IgD-negative memory B cell (primary cell): ENCODE measurements around the gene DENND1B. TPM values are rescaled to one million over a fixed set of nuclear protein-coding genes. Genes with fewer than 3 reads are reported as not detected.
"Not testable (repeated sequence)": the region's sequence is repeated elsewhere in the genome, so short reads cannot be mapped to it uniquely, and the experiment has no call there.

ENCODE experiments used
- H3K27ac Mint-ChIP-seq, 3 donors: one replicate each; pipeline ENCODE4 v1.8.0; 2020 to 2022; ENCODE audit warnings: mild to moderate bottlenecking in 3 of 3, mixed read lengths in 3 of 3, moderate library complexity in 1 of 3
- H3K27me3 Mint-ChIP-seq: one replicate; pipeline ENCODE4 v1.8.0; 2021; ENCODE audit warnings: mixed read lengths
- H3K36me3 Mint-ChIP-seq: one replicate; pipeline ENCODE4 v1.8.0; 2020; ENCODE audit warnings: mild to moderate bottlenecking, mixed read lengths
- H3K4me1 Mint-ChIP-seq, 3 donors: one replicate each; pipeline ENCODE4 v1.8.0; 2020 to 2022; ENCODE audit warnings: mixed read lengths in 3 of 3, mild to moderate bottlenecking in 1 of 3
- H3K4me3 Mint-ChIP-seq, 4 donors: one replicate each; pipeline ENCODE4 v1.8.0; 2020 to 2022; ENCODE audit warnings: mild to moderate bottlenecking in 4 of 4, mixed read lengths in 4 of 4, moderate library complexity in 3 of 4
- H3K9me3 Mint-ChIP-seq, 3 donors: one replicate each; pipeline ENCODE4 v1.8.0; 2020 to 2021; ENCODE audit warnings: mixed read lengths in 3 of 3, mild to moderate bottlenecking in 1 of 3
- polyA plus RNA-seq: library from polyadenylated mRNA; unstranded; fragments of 300-500 nt; fragmentation: Illumina TruSeq; gene quantifications from one replicate; pipeline ENCODE4 v1.2.3, GENCODE V29; 2021

DENND1B gene
- polyA plus RNA-seq, 1 donor from 2014 or later, result 10.5 TPM

DNA sequence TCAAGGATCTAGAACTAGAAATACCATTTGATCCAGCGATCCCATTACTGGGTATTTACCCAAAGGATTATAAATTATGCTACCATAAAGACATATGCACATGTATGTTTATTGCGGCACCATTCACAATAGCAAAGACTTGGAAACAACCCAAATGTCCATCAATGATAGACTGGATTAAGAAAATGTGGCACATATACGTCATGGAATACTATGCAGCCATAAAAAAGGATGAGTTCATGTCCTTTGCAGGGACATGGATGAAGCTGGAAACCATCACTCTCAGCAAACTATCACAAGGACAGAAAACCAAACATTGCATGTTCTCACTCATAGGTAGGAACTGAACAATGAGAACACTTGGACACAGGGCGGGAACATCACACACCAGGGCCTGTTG lies 199.7 kb downstream of the DENND1B start:
- Mint-ChIP-seq H3K27ac (peak overlapping the region in 1 of 3 donors; percentile 59), H3K36me3 (peaks cover 19% of the 10 kb centered on the region)
- not testable (repeated sequence) for H3K27me3 Mint-ChIP-seq, H3K4me1 Mint-ChIP-seq, H3K9me3 Mint-ChIP-seq, H3K4me3 Mint-ChIP-seq

DNA sequence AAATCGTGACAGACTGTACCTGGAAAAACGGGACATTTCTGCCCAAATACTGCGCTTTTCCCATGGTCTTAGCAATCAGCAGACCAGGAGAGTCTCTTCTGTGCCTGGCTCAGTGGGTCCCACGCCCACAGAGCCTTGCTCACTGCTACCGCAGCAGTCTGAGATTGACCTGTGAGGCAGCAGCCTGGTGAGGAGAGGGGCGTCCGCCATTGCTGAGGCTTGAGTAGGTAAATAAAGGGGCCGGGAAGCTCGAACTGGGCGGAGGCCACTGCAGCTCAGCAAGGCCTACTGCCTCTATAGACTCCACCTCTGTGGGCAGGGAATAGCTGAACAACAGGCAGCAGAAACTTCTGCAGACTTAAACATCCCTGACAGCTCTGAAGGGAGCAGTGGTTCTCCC lies 203.1 kb downstream of the DENND1B start:
- no peaks in the 10 kb centered on the region for H3K27me3 Mint-ChIP-seq
- peaks cover 0 to 1% (median 0%) of the 10 kb centered on the region in 3 donors for H3K4me1 Mint-ChIP-seq
- H3K36me3 Mint-ChIP-seq, result peaks cover 24% of the 10 kb centered on the region
- H3K9me3 Mint-ChIP-seq, result peaks cover 5 to 9% (median 5%) of the 10 kb centered on the region in 3 donors
- no peak overlapping the region for H3K4me3 Mint-ChIP-seq
- no peak overlapping the region for H3K27ac Mint-ChIP-seq

DNA sequence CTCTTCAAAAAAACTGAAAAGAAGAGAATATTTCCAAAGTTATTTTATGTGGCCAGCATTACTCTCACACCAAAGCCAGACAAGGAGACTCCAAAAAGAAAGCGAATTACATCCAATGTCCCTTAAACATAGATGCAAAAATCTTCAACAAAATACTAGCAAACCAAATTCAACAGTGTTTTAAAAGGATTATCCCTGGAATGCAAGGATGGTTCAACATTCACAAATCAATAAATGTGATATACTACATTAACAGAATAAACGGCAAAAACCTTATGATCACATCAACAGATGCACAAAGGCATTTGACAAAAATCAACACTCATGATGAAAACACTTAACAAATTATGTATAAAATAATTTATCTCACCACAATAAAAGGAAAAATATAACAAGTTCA lies 207.8 kb downstream of the DENND1B start:
- Mint-ChIP-seq H3K27ac (no peak overlapping the region), H3K9me3 (peaks cover 5 to 14% (median 8%) of the 10 kb centered on the region in 3 donors), H3K4me1 (peaks cover 0 to 1% (median 0%) of the 10 kb centered on the region in 3 donors), H3K36me3 (peaks cover 22% of the 10 kb centered on the region), H3K4me3 (no peak overlapping the region), H3K27me3 (no peaks in the 10 kb centered on the region)

DNA sequence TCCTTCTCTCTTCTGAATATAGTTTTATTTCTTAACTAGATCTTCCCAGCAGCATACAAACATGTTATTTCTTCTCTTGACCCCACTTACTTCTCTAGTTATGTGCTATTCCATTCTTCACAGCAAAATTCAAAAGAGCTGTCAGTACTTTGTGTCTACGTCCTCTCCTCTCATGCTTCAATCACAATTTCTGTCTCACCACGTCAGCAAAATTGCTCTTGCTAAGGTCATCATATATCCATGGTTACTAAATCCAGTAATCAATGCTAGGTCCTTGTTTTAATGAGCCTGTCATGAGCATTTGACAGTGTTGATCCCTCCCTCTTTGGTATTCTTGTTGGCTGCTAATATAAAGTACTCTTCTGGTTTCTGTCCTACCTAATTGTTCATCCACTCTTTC lies 214.2 kb downstream of the DENND1B start:
- Mint-ChIP-seq H3K27me3 (no peaks in the 10 kb centered on the region), H3K4me1 (no peaks in the 10 kb centered on the region)

DNA sequence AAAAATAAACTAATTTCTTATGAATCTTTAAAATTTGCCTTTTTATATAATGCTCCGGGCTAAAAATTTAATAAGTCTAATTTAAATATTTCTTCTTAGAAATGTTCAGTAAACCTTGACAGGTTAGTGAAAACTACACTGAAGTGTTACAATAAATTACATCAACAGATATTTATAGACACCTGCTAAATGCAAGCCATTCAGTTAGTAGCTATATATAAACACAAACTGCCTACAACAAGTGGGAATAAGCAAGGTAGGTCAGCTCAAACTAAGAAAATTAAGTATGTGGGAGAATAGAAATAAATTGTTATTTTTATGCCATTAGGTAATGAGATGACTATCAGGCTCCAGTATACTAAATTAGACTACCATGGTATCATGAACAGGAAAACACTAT lies 215.6 kb downstream of the DENND1B start:
- Mint-ChIP-seq H3K4me1 (no peaks in the 10 kb centered on the region), H3K27me3 (no peaks in the 10 kb centered on the region), H3K36me3 (no peaks in the 10 kb centered on the region), H3K9me3 (no peaks in the 10 kb centered on the region), H3K27ac (no peak overlapping the region), H3K4me3 (no peak overlapping the region)

More for the DNA sequence above, 214.2 kb downstream of the DENND1B start:
- no peaks in the 10 kb centered on the region for H3K36me3 Mint-ChIP-seq
- H3K9me3 Mint-ChIP-seq, result no peaks in the 10 kb centered on the region
- H3K4me3 Mint-ChIP-seq, result no peak overlapping the region
- H3K27ac Mint-ChIP-seq, result no peak overlapping the region

DNA sequence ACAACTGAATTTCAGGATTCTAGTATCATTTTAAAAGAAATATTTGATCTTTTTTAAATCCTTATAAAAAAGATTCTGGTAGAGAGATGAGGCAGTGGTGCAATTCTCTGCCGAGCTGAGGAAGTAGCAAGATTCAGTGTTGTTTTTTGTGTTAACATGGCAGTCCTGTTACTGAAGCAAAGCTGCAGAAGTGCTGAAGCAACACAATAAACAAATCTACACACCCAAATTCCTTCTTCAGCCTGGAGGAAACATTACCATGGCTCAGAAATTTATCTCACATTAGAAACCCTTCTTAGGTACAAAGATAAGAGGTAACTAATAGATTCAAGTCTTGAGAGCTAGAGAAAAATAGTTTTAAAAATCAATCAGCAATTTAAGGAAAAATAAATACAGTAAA lies 216.0 kb downstream of the DENND1B start:
- Mint-ChIP-seq H3K9me3 (no peaks in the 10 kb centered on the region), H3K4me1 (no peaks in the 10 kb centered on the region), H3K4me3 (no peak overlapping the region), H3K36me3 (no peaks in the 10 kb centered on the region), H3K27me3 (no peaks in the 10 kb centered on the region), H3K27ac (no peak overlapping the region)

DNA sequence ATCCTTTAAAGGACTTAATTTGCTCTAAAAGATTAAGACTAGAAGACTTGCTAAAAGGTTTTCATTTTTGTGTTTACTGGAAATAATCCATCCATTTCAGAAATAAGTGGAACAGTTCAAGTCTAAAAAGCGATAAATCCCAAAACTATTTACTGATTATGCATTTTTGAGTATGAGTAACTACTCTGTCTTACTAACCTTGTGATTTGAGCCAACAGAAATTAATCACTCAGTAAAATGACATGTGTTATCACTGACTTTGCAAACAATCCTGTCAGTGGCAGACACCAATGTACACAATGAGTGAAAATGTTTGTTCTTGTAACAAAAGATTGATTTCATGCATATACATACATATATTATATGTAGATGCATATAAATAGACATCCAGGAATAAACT lies 218.0 kb downstream of the DENND1B start:
- no peaks in the 10 kb centered on the region for H3K9me3 Mint-ChIP-seq
- no peaks in the 10 kb centered on the region for H3K36me3 Mint-ChIP-seq
- H3K27ac Mint-ChIP-seq, result no peak overlapping the region
- H3K4me3 Mint-ChIP-seq, result no peak overlapping the region
- H3K4me1 Mint-ChIP-seq, result peaks cover 0 to 1% (median 0%) of the 10 kb centered on the region in 3 donors
- H3K27me3 Mint-ChIP-seq, result no peaks in the 10 kb centered on the region

DNA sequence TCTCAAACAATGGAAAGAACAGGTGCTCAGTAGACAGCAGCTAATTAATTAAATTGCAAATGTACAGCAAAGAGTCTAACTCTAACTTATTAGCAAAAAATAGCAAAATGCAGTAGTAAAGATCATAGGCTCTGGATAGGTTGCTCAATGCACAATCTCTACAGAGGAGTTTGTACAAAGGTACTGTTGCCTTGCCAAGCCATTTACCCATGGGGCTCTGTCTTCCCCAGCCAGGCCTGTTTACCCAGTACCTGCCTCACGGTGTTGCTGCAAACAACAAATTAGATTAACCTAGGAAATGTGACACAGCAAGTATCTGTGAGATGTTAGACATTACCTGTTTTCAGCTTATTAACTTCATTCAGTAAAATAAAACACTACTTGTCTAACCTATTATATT lies 222.0 kb downstream of the DENND1B start:
- peaks cover 0 to 1% (median 0%) of the 10 kb centered on the region in 3 donors for H3K4me1 Mint-ChIP-seq
- no peak overlapping the region for H3K4me3 Mint-ChIP-seq

DNA sequence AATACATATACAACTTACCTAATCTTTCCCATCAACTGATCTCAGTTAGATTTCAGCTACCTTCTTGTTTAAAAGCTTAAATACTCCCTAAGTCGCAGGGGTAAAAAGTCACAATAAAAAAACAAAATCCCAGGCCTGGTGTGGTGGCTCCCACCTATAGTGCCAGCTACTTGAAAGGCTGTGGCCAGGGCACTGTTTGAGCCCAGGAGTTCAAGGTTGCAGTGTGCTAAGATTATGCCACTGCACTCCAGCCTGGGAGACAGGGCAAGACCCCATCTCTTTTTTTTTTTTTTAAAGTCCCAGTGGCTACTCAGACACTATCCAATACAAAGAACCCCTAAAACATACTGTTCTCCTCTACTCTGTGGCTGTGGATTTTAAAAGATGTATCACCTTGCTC lies 228.3 kb downstream of the DENND1B start:
- Mint-ChIP-seq H3K27me3 (no peaks in the 10 kb centered on the region), H3K4me1 (no peaks in the 10 kb centered on the region), H3K9me3 (no peaks in the 10 kb centered on the region), H3K4me3 (no peak overlapping the region), H3K36me3 (peaks cover 2% of the 10 kb centered on the region), H3K27ac (no peak overlapping the region)

More for the DNA sequence above, 222.0 kb downstream of the DENND1B start:
- Mint-ChIP-seq H3K27me3 (no peaks in the 10 kb centered on the region), H3K27ac (no peak overlapping the region), H3K9me3 (no peaks in the 10 kb centered on the region), H3K36me3 (no peaks in the 10 kb centered on the region)

DNA sequence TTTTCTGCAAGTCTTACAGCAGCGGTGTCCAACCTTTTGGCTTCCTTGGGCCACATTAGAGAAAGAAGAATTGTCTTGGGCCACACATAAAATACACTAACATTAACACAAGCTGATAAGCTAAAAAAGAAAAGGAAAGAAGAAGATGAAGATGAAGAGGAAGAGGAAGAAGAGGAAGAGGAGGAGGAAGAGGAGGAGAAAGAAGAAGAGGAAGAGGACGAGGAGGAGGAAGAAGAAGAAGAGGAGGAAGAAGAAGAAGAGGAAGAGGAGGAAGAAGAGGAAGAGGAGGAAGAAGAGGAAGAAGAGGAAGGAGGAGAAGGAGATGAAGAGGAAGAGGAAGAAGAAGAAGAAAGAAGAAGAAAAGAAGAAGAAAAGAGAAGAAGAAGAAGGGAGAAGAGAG lies 230.7 kb downstream of the DENND1B start:
- no peaks in the 10 kb centered on the region for H3K4me1 Mint-ChIP-seq
- no peaks in the 10 kb centered on the region for H3K27me3 Mint-ChIP-seq
- peaks cover 3% of the 10 kb centered on the region for H3K36me3 Mint-ChIP-seq
- no peak overlapping the region for H3K27ac Mint-ChIP-seq
- H3K9me3 Mint-ChIP-seq, result no peaks in the 10 kb centered on the region
- no peak overlapping the region for H3K4me3 Mint-ChIP-seq

DNA sequence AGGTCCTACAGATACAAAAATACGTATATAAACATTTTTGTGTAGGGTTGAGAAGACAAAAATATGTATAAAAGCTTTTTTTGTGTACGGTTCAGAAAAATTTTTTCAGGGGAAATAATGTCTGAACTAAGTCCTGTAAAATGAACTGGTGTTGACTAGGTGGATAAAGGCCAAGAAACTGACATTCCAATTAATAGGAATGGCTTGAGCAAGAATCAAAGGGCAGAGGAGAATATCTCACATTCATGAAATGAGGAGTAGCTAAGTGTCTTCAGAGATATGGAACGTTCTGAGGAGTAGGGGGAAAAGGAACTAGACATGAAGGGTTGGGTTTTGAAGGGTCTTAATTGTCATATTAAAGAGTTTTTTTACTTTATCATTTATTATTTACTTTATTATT lies 231.2 kb downstream of the DENND1B start:
- Mint-ChIP-seq H3K36me3 (peaks cover 3% of the 10 kb centered on the region), H3K4me3 (no peak overlapping the region), H3K4me1 (no peaks in the 10 kb centered on the region), H3K27ac (no peak overlapping the region), H3K27me3 (no peaks in the 10 kb centered on the region), H3K9me3 (no peaks in the 10 kb centered on the region)

DNA sequence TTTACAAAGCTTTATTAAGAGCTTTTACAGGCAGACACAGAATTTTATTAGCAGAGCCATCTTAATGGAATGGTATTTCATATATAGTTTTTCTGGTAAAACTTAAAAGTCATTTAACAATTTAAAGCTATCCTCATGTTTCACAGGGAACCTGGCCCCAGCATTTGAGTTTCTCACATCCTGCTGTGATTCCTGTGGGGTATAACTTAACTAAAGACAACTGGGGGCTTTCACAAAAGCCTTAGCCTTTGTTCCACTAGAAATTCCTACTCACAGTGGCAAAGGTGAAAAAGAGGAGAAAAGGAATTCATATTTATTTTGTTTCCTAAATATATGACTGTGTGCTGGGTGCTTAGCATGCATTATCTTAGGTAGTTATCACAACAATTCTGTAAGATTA lies 233.9 kb downstream of the DENND1B start:
- Mint-ChIP-seq H3K9me3 (no peaks in the 10 kb centered on the region), H3K27ac (peak overlapping the region in 1 of 3 donors; percentile 53), H3K36me3 (peaks cover 6% of the 10 kb centered on the region), H3K4me1 (no peaks in the 10 kb centered on the region), H3K27me3 (no peaks in the 10 kb centered on the region), H3K4me3 (no peak overlapping the region)

DNA sequence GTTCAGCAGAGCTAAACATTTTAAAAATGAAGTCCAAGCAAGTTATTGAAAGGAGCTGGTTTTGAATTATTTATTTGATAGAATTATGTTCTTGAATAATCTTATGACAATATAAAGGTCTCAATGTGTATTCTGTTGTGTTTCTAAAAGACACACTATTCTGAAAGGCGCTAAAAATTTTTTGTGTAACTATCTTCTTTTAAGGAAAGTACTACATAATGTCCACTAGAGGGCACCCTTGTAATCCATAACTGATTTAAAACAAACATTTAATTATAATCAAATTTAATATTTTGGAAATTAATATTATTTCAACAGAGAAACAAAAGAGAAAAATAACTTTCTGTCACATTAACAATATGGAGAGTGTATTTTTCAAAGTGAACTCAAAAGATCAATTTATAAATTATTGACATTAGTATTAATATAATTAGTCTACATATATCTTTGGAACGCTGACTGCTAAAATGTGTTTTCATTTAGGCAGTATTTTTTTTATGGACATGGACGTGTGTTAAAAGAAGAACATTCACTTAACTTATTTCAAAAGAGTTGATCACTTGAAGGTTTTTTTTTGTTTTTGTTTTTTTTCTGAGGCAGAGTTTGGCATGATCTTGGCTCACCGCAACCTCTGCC lies 248.4 kb downstream of the DENND1B start:
- Mint-ChIP-seq H3K27me3 (no peaks in the 10 kb centered on the region), H3K27ac (no peak overlapping the region), H3K9me3 (no peaks in the 10 kb centered on the region)

DNA sequence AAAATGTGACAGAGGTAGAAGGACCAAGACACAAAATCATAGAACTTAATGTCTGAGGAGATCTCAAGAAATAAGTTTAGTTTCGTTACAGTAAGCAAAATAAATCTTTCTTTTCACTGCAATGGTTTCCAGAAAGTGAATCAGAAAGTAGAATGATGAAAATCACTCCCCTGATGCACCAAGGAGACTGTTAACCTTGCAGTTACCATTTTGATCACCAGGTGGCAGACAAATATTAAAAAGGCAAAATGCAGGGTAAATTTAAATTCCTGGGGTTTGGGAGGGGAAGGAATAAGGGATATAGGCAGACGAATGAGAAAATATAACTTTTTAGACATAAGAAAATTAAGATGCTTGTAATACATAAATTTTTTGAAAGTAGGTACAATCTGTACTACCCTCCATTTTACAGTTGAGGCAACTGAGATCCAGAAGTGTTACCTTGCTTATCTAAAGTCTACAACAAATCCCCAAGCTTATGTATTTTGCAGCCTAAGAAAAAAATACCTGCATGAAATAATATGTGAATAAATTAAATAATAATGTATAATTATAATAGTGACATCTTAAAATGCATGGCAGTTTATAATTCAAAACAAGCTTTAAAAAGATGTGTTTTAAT lies 254.1 kb downstream of the DENND1B start:
- Mint-ChIP-seq H3K36me3 (peaks cover 2% of the 10 kb centered on the region), H3K27me3 (no peaks in the 10 kb centered on the region), H3K27ac (no peak overlapping the region)

More for the DNA sequence above, 248.4 kb downstream of the DENND1B start:
- H3K4me3 Mint-ChIP-seq, result no peak overlapping the region
- H3K36me3 Mint-ChIP-seq, result peaks cover 2% of the 10 kb centered on the region
- no peaks in the 10 kb centered on the region for H3K4me1 Mint-ChIP-seq

DNA sequence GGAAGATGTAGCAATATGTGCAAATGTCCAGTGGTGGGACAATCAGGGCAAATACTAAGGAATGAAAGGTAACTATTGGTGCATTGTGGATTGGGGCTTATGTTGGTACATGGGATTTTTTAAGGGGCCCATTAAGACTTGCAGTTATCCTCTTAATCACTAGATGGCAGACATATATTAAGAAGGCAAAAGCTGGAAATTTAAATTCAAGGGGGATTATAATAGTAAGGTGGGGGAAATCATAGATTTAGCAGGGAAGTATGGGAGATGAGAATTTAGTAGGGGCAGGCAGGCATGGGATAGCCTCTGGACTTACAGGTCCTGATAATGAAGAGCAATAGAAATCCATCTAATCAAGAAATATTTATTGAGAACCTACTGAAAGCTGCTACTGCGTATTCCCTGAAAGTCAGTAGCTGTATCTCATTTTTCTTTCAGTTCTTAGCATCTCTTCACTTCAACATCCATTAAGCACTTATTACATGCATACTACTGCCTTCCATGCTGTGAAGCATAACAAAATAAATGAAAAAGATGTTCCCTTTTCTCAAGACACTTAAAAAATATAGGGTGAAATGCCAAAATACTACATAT lies 255.4 kb downstream of the DENND1B start:
- Mint-ChIP-seq H3K4me1 (peaks cover 0 to 2% (median 0%) of the 10 kb centered on the region in 3 donors), H3K27me3 (no peaks in the 10 kb centered on the region), H3K27ac (no peak overlapping the region), H3K36me3 (peaks cover 3% of the 10 kb centered on the region), H3K9me3 (no peaks in the 10 kb centered on the region), H3K4me3 (no peak overlapping the region)

More for the DNA sequence above, 254.1 kb downstream of the DENND1B start:
- no peaks in the 10 kb centered on the region for H3K9me3 Mint-ChIP-seq
- H3K4me3 Mint-ChIP-seq, result no peak overlapping the region
- H3K4me1 Mint-ChIP-seq, result peaks cover 0 to 2% (median 0%) of the 10 kb centered on the region in 3 donors

DNA sequence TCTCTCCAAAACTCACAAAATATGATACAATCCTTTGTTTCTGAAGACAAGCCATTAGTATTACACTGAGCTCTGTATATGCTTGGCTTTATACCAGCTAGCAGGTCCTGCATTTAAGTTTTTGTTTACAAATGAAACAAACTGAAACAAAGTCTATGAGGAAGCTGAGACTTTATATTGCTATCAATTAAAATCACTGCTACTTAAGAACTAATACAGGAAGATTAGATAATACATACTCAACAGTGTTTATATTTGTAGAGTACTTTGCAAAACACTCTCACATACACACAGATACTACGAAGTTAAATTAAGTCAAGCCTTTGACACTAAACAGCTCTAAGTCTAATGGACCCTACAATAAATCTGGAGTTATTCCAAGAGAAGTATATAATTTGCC lies 259.9 kb downstream of the DENND1B start:
- H3K36me3 Mint-ChIP-seq, result peaks cover 3% of the 10 kb centered on the region
- no peaks in the 10 kb centered on the region for H3K9me3 Mint-ChIP-seq
- H3K4me3 Mint-ChIP-seq, result no peak overlapping the region
- H3K27ac Mint-ChIP-seq, result no peak overlapping the region
- no peaks in the 10 kb centered on the region for H3K27me3 Mint-ChIP-seq
- no peaks in the 10 kb centered on the region for H3K4me1 Mint-ChIP-seq
